SU-DHL-6 (cell line): ENCODE measurements around the gene PHACTR1.

Experiments
- EZH2phosphoT487 ChIP-seq: fragments of 200-600 bp; sonication (generic), shearing (Covaris generic); conservative IDR thresholded peaks from 2 replicates; pipeline ENCODE4 v1.6.1; 2018; ENCODE audit warnings: mild to moderate bottlenecking, antibody characterized with exemption, low read length, moderate library complexity, mixed read lengths
- TF ChIP-seq, protein P1 (sequence below): fragments of 200-600 bp; sonication (generic); IDR thresholded peaks from one replicate; pipeline ENCODE4 v1.5.1; 2017; ENCODE audit warnings: antibody characterized with exemption, mild to moderate bottlenecking, low read length, moderate library complexity; ENCODE audit not compliant: insufficient read depth, poor library complexity, severe bottlenecking

GRCh38 chr6:12952318-12952717 is 235.8 kb downstream of the PHACTR1 start:
- TF ChIP-seq, protein P1, sequence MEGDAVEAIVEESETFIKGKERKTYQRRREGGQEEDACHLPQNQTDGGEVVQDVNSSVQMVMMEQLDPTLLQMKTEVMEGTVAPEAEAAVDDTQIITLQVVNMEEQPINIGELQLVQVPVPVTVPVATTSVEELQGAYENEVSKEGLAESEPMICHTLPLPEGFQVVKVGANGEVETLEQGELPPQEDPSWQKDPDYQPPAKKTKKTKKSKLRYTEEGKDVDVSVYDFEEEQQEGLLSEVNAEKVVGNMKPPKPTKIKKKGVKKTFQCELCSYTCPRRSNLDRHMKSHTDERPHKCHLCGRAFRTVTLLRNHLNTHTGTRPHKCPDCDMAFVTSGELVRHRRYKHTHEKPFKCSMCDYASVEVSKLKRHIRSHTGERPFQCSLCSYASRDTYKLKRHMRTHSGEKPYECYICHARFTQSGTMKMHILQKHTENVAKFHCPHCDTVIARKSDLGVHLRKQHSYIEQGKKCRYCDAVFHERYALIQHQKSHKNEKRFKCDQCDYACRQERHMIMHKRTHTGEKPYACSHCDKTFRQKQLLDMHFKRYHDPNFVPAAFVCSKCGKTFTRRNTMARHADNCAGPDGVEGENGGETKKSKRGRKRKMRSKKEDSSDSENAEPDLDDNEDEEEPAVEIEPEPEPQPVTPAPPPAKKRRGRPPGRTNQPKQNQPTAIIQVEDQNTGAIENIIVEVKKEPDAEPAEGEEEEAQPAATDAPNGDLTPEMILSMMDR, result no peak
- no peak for TF ChIP-seq EZH2phosphoT487
